T-helper 1 cell treated with Interleukin-12 subunit alpha and Interleukin-12 subunit beta and Interleukin-4 antibody, amounts not matched to agents 30 ng/mL and 1 ng/mL, for 36 hours (primary cell): ENCODE results near the gene DYRK2. TPM values are rescaled to one million over a fixed set of nuclear protein-coding genes. Genes with fewer than 3 reads are reported as not detected.

Source experiments
- intact Hi-C: fragments of 100-400 bp; cut with micrococcal nuclease; formaldehyde crosslinking; loops from one replicate; pipeline ENCODE4 v1.15.1; 2024
- total RNA-seq: library from RNA; stranded (reverse); gene quantifications from 2 replicates; pipeline ENCODE4 v1.2.3, GENCODE V29; 2022

The DYRK2 gene
- 54.6 and 59.9 TPM in 2 replicates for total RNA-seq

DNA sequence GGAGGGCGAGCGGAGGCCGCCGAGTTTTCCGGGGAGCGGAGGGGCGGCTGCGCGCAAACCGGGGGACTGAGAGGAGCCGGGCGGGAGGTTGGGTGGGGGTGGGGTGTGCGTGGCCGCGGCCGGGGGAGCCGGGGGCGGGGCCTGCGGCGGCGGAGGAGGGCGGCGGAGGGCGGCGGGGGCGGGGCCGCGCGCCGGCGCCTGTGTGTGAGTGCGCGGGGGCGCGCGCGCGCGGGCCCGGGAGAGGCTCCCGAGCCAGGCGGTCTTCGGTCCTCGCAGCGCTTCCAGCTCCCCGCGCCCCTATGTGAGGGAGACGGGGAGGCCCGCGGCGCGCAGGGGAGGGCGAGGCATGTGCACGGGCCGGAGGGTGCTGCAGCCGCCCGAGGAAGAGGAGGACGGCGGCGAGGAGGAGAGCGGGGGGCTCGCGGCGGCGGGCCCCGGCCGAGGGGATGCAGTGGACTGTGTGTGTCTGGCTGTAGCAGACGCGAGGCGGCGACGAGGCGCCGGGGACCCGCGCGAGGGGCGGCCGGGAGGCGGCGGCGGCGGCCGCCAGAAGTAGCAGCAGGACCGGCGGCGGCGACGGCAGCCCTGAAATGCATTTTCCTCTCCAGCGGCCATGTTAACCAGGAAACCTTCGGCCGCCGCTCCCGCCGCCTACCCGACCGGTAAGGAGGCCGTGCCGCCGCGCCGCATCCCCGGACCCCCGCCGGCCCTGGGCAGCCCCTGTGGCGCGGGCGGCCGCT lies at the start of gene DYRK2:
Gene DYRK2, plus strand, starts transcription at position 225 of the 740 bp plus-strand sequence. Its CDS starts 389 bp downstream, at position 614.
- intact Hi-C loops = loop anchor here (1.0 to 5.0 kb wide), 4 partner anchors 56 to 964 kb away; partner anchors contain the start of genes MDM1 and RAP1B

DNA sequence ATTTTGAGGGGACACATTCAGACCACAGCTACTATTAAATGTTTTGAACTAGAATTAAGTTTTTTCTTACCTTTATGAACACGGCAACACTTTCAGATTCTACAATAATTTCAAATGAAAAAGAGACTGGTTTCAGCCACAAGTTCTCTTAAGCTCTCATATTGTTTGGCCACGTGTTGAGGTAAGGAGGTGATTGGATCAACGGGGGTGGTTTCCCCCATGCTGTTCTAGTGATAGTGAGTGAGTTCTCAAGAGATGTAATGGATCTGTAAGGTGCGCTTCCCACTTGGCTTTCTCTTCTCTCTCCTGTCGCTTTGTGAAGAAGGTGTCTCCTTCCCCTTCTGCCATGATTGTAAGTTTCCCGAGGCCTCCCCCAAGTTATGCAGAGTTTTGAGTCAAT lies 48.9 kb upstream of the DYRK2 start:
- intact Hi-C loops = no loop called here

GRCh38 chr12:67601126-67601525 lies 47.4 kb upstream of the DYRK2 start:
- intact Hi-C loops = no loop called here

DNA sequence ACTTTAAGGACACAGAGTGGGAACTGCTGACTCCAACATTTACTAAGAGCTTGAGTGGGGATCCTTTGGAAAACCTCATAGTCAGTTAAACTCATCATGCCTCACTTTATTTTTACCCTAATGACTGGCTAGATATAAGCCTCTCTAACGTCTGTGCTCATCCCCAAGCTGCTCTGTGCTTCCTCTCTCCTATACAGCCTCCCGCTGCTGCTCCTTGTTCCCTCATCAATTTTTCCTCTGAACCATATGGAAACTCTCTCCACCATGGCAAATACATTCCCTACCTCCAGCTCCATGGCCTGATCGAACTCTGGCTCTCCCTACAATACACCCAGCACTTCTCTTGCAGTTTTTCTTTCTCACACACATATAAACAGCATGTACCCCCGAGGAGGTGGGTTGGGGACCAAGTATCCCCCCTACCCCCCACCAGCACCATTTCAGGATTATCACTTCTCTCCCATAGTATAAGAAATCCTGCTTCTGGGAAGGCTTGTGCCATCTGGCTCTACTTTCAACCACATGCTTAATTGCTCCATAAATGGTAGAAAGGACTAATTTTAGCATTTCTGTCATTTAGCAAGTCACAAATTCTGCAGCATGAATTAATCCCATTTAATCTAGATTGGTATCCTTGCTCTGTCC lies 39.2 kb upstream of the DYRK2 start:
- intact Hi-C loops = no loop called here

GRCh38 chr12:67613040-67613439 lies 35.5 kb upstream of the DYRK2 start:
- intact Hi-C loops = no loop called here

DNA sequence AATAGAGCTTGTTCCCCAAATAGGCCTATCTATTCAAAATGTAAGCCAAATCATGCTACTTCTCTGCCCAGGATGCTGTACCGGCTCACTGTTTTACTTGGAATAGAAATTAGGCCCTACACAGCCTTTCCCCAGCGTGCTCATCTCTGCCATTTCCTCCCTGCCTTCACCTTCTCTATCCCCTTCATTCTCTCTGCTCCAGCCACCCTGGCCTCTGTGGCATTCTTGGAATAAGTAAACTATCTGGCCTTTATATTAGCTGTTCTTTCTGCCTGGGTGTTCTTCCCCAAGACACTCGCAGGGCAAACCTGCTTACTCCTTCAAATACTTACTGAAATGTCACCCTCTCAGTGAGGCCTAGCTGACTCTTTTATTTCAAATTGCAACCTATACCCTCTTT lies 30.9 kb upstream of the DYRK2 start:
- intact Hi-C loops = no loop called here

GRCh38 chr12:67618303-67618702 lies 30.2 kb upstream of the DYRK2 start:
- intact Hi-C loops = no loop called here

DNA sequence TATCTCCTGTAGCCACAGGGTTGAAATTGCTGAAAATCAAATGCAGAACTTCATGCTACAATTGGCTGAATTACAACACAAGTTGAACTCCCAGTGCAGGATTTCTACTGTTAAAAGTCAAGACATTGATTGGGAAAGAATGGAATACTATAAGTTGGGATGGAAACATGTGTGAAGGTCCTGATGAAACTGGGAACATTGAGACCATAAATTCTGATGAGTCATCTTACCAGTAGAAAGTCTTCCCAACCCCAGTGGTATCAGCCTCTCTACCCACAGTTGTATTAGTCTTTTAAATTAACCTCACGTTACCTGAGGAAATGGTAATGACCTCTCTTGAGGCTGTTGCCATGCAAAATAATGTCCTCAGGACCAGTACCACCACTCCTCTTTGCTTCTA lies 27.4 kb upstream of the DYRK2 start:
- intact Hi-C loops = no loop called here

DNA sequence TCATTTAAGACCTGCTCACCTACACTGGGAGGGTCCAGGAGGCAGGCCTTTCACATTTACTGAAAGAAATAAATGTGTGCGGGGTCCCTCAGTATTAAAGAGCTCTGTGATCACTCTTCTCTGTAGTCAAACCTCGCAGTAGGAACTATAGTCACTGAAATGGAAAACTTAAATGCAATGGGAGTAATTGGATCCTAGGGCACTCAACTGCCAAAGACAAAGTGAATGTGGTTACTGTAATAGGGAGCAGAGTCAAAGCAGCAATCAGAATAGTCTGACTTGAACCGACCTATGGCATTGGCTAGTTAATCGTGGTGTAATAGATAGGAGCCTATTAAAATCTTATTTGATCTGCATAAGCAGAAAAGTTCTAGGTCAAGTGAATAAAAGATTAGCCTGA lies 26.6 kb upstream of the DYRK2 start:
- intact Hi-C loops = no loop called here

- intact Hi-C loops = no loop called here
Measured at GRCh38 chr12:67623259-67623658, 25.3 kb upstream of the DYRK2 start.

GRCh38 chr12:67624355-67624754 lies 24.2 kb upstream of the DYRK2 start:
- intact Hi-C loops = no loop called here

DNA sequence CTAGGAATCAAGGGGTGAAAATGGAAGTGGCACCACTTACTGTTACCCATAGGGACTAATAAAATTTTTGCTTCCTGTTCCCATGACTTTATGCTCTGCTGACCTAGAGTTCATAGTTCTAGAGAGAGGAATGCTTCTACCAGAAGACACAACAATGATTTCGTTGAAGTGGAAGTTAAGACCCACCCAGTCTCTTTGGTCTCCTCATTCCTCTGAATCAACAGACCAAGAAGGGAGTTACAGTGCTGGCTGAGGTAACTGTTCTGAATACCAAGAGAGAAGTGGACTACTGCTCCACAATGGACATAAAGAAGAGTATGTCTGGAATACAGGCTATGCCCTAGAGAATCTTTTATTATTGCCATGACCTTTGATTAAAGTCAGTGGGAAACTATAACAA lies 23.5 kb upstream of the DYRK2 start:
- intact Hi-C loops = no loop called here

DNA sequence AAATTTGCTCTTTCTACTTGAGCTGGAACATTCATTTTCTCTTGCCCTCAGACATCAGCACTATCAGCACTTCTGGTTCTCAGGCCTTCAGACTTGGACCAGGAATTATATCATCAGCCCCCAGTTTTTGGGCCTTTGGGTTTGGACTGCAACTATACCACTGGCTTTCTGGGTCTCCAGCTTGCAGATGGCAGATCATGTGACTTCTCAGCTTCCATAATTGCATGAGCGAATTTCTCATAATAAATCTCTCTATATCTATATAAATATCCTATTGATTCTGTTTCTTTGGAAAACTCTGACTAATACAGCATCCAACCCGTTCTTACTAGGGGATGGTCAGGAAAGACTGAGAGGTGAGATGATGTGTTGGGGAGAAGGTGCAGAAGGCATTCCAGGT lies 22.4 kb upstream of the DYRK2 start:
- intact Hi-C loops = no loop called here

GRCh38 chr12:67630373-67631088 lies 18.0 kb upstream of the DYRK2 start:
- intact Hi-C loops = loop anchor here (1.0 to 5.0 kb wide), 8 partner anchors 21 to 487 kb away; no protein-coding TSS in a partner anchor

GRCh38 chr12:67632005-67632404 lies 16.5 kb upstream of the DYRK2 start:
- intact Hi-C loops = loop anchor here (5.0 kb wide), 1 partner anchor 485 kb away; no protein-coding TSS in a partner anchor

- intact Hi-C loops = loop anchor here (5.0 kb wide), 1 partner anchor 484 kb away; no protein-coding TSS in a partner anchor
Measured at GRCh38 chr12:67633024-67633610, 15.4 kb upstream of the DYRK2 start.

DNA sequence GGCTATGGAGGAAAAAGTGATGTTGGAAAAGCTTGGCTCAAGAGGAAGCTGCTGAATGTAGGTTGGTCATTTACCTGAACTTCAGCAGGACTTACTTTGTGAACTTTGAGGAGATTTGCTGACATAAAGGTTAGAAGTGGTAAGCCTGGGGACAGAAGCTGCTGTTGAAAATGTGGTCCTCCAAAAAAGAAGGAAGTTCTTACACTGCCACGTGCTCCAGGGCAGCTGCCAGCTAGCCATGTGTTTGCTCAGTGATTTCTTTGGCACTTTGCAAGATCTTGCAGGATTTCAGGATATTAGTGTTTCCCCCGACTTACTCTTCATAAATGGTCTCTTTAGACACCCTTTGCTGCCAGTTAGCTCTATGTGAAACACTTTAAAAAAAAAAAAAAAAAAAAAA lies 14.8 kb upstream of the DYRK2 start:
- intact Hi-C loops = loop anchor here (5.0 kb wide), 1 partner anchor 484 kb away; no protein-coding TSS in a partner anchor

GRCh38 chr12:67634303-67634761 lies 14.2 kb upstream of the DYRK2 start:
- intact Hi-C loops = loop anchor here (5.0 kb wide), 1 partner anchor 483 kb away; no protein-coding TSS in a partner anchor

- intact Hi-C loops = no loop called here
Measured at GRCh38 chr12:67637718-67638117, 10.8 kb upstream of the DYRK2 start.

GRCh38 chr12:67638694-67639093 lies 9.9 kb upstream of the DYRK2 start:
- intact Hi-C loops = no loop called here

DNA sequence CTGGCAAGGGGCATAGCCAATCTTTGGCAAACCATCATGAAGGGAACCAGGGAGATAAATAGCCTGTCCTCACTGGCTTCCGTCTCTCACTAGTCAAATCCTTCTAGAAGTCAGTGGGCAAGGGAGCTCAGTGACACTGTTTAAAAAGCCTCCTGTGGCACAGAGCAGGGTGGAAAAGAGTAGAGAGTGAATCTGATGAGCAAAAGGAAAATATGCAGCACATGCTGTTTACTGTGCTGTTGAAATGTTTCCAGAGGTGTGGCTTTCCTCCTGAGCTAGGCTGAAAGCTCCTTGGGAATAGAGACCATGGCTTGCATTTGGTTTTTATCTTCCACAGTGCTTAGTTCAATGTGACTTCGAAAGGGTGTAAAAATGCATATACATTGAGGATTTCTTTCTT lies 7.7 kb upstream of the DYRK2 start:
- intact Hi-C loops = no loop called here
